GM18861 (cell line): ENCODE data around the gene TCAP.
A peak's percentile ranks its signal among the peaks of the same experiment; 100 is the strongest.
"Not testable (repeated sequence)": the region's sequence is repeated elsewhere in the genome, so short reads cannot be mapped to it uniquely, and the experiment has no call there.

Source experiments
- ATAC-seq: cut with Tn5 transposase; IDR thresholded peaks from one replicate; pipeline ENCODE4 v1.9.1; 2021; ENCODE audit not compliant: unreplicated experiment

TCAP gene

GRCh38 chr17:39678340-39679116 lies 13.4 kb downstream of the TCAP start:
- ATAC-seq: no peak

DNA sequence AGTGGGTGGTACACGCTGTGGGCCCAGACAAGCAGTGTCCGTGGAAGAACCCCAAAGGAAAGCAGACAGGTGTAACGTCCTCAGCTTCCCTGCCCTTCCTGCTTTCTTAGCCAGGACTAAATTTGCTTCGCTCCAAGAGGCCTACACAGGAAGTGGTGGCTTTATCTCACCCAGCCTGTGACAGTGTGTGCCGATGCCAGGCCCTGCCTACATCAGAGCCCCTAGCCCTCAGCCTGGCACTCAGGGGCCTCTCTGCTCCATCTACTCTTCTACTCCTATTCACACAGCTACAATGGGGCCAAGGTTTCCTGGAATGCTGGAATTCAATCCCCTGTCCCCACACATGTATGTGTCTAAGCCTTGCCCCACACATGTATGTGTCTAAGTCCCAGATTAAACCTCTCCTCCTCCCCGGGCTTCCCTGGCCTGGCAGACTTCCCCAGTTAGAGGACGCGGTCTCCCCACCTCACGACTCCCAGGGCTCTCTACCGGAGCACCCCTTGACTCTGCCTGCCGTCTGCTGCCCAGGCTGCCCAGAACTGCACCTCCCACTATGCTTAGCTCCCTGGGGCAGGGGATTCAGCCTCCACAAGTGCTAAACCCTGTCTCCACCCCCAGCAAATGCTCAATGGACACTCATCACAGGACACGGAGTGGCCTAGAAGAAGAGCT lies 14.5 kb downstream of the TCAP start:
- ATAC-seq: no peak

DNA sequence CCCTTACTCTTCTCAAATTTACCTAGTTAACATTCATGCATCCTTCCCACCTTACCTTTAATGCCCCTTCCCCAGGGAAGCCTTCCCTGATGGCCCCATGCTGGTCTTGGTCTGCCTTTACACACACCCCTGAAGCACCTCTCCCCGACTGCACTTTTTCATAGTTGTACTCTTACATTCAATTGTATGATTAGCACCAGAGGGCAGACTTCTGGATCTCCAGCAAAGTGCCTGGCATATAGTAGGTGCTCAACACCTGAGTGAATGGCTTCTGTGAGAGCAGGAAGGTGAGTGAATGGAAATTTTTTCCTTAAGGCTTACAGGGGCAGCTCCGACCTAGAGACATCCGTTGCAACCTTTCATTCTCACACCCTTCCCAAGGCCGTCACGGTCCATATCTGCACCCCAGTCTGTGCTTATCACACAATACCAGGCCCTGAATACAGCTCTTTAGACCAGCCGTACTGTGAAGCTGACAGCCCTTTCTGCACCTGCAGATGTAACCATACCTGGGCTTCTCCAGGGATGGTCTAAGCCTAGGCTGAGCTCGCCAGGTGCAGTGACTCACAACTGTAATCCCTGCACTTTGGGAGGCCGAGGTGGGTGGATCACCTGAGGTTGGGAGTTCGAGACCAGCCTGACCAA lies 18.3 kb downstream of the TCAP start:
- no peak for ATAC-seq

- ATAC-seq: no peak
Observed at GRCh38 chr17:39684369-39685192, 19.4 kb downstream of the TCAP start.

- no peak for ATAC-seq
Observed at GRCh38 chr17:39687101-39687545, 22.0 kb downstream of the TCAP start.

GRCh38 chr17:39687546-39688474 lies 22.7 kb downstream of the TCAP start, which contains the start of gene PGAP3:
Gene PGAP3, minus strand, starts transcription at chr17:39688057. Its CDS starts 43 bp downstream, at chr17:39688014.
- ATAC-seq: peak; percentile 85

GRCh38 chr17:39688475-39688835 lies 23.3 kb downstream of the TCAP start:
- ATAC-seq: no peak

- no peak for ATAC-seq
Observed at GRCh38 chr17:39688945-39689344, 23.8 kb downstream of the TCAP start.

- ATAC-seq: no peak
Observed at GRCh38 chr17:39694593-39694992, 29.4 kb downstream of the TCAP start.

DNA sequence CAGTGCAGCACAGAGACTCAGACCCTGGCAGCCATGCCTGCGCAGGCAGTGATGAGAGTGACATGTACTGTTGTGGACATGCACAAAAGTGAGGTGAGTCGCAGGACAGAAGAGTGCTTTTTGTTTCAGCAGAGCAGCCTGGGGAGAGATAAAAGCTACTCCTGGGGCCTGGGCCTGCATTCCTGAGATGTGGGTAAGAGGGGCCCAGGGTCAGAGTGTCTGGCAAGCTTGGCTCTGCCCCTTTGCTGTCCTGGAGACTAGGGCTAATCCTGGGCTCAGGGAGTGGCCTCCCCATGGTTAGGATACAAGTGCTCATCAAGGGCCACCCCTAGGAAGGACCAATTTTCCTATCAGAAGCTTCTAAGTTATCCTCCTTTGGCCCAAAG lies 29.9 kb downstream of the TCAP start:
- ATAC-seq: no peak

DNA sequence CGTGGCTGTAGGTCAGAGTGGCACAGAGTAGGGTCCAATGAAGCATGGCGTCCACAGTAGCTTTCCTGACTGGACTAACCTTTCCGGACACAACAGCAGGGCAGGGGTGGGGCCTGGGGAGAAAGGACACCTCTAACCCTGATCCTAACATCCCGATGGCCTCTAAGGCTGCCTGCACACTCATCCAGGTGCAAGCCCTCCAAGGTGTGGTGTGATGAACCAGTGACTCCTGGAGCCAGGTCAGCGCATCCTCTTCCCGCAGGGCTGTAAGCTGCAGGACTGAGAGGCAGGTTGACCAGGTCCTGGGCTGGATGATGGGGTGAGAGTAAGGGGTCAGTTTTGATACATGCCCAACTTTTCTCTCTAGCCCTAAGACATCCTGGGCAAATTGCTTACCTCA lies 31.6 kb downstream of the TCAP start:
- no peak for ATAC-seq

DNA sequence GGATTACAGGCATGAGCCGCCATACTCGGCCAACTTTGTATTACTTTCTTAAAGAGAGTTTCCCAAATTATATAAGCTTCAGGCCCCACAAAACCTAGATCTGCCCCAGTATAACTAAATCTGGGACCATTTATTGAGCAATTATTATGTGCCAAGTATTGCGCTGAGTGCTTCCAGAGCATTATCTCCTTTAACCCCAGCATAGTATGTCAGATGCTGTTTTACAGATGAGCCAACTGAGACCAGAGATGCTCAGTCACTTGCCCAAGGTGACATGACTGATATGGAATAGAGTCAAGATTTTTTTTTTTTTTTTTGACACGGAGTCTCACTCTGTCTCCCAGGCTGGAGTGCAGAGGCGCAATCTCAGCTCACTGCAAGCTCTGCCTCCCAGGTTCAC lies 32.8 kb downstream of the TCAP start:
- no peak for ATAC-seq

DNA sequence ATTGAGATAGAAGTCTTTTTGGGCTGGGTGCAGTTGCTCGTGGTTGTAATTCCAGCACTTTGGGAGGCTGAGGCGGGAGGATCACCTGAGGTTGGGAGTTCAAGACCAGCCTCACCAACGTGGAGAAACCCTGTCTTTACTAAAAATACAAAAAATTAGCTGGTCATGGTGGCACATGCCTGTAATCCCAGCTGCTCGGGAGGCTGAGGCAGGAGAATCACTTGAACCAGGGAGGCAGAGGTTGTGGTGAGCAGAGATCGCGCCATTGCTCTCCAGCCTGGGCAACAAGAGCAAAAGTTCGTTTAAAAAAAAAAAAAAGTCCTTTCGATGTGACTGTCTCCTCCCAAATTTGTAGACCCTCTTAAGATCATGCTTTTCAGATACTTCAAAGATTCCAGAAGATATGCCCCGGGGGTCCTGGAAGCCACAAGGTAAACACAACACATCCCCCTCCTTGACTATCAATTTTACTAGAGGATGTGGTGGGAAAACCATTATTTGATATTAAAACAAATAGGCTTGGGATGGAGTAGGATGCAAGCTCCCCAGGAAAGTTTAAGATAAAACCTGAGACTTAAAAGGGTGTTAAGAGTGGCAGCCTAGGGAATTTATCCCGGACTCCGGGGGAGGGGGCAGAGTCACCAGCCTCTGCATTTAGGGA lies 34.1 kb downstream of the TCAP start:
- not testable (repeated sequence) for ATAC-seq

- ATAC-seq: no peak
Observed at GRCh38 chr17:39699818-39700147, 34.6 kb downstream of the TCAP start, which contains the start of gene ERBB2. Gene ERBB2, plus strand, starts transcription at chr17:39700064. Its CDS starts 175 bp downstream, at chr17:39700239.

DNA sequence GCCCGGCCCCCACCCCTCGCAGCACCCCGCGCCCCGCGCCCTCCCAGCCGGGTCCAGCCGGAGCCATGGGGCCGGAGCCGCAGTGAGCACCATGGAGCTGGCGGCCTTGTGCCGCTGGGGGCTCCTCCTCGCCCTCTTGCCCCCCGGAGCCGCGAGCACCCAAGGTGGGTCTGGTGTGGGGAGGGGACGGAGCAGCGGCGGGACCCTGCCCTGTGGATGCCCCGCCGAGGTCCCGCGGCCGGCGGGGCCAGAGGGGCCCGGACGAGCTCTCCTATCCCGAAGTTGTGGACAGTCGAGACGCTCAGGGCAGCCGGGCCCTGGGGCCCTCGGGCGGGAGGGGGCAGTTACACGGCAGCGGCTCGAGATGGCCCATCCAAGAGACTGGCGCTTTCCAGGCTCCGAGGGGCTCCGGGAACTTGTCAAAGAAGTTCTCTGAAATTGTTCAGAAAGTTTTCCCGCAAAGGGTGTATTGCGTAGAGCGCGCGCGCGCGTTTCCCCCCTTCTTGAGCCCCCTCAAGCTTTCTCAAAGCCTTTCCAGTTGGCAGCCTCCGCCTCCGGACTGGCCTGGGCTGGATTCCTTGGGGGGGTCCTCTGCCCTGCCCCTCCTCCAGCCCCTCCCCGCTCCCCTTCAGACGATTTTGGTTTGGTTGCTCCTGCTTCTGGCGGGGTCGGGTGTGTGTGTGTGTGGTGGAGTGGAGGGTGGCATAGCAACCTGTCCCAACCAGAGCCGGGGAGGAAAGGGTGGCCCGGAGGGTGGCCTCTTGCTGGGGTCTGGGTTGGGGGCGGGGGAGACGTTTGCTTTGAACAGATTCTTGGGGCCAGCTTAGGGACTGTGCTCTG lies 35.2 kb downstream of the TCAP start:
- no peak for ATAC-seq

DNA sequence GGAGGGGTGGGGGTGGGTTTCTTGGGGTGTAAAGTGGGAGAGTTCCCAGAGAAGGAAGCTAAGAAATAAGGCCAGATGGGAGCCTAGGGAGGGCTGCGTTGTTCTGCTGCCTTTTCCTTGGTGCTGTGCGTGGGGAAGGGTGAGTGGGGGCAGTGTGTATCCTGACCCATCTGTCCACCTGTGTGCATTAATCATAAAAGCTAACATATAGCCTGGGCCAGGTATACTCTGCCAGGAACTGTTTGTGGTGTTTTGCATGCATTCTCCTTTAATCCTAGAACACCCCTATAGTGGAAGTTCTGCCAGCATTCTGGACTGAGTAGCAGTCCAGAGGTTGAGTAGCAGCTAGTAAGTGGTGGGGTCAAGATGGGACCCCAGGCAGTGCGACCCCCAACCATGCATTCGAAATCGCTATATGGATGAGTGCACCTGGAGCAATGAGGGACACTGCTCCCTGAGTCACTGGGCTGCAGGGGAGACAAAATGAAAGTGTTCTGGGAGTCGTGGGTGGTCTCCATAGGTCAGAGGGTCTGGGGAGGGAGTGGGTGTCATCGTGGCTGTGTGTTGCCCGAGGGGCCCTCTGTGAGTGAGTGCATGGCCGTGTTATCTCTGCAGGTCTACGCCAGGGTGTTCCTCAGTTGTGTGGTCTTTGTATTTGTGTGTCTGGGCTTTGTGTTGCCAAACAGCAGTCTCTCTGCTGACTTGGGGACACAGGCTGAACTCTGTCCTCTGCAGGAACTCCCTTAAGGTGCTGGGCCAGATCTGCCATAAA lies 36.0 kb downstream of the TCAP start:
- ATAC-seq: no peak

GRCh38 chr17:39701784-39702422 lies 36.8 kb downstream of the TCAP start:
- ATAC-seq: no peak
